HG03520 (cell line): ENCODE results near the gene SMCO2.
"Not testable (repeated sequence)": the region's sequence is repeated elsewhere in the genome, so short reads cannot be mapped to it uniquely, and the experiment has no call there.

Experiments used
- ATAC-seq: cut with Tn5 transposase; IDR thresholded peaks from one replicate; pipeline ENCODE4 v1.9.1; 2021; ENCODE audit warnings: mild to moderate bottlenecking, moderate library complexity; ENCODE audit not compliant: unreplicated experiment

SMCO2 gene

DNA sequence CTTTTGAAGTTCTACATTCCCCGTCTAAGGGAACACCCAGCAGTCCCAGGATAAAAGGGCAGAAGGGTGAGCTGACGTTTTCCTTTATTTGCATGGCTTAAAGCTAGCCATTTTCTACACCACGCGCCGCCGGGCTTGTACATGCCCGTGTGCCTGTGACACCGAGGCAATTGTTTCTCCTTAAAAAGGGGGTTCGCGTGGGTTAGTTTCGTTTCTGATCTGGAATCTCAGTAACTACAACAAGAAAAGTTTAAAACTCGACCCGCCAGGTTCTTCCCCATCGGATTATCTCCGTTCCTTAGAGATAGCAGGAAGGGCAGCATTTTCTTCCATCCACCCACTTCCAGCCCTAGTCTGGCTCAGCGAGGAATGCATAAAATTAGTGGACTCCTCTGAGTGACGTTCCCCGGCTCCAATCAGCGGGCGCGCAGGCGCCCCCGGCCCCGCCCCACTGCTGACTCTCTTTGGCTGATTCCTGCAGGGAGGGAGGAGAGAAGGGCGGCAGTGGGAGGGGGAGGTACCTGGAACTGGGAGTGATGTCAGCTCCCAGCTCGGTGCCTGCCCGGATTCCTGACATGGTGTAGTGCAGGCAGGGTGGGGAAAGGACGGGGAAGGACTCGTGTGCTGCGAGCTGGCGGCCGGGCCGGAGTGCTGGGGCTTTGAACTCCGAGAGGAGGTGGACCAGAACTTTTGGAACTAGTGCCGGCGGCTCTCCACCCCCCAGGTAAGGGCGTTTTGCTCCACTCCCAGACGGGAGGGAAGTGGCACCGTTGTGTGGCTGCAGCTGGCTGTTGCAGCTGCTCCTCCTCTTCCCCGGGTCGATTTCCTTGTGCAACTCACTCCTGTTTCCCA is 77.3 kb downstream of the SMCO2 start, which contains the start of gene PPFIBP1:
Gene PPFIBP1, plus strand, starts transcription at position 565 of the 852 bp plus-strand sequence. CDS start 109,191 bp downstream, outside the sequence.
- peak; percentile 97 for ATAC-seq

DNA sequence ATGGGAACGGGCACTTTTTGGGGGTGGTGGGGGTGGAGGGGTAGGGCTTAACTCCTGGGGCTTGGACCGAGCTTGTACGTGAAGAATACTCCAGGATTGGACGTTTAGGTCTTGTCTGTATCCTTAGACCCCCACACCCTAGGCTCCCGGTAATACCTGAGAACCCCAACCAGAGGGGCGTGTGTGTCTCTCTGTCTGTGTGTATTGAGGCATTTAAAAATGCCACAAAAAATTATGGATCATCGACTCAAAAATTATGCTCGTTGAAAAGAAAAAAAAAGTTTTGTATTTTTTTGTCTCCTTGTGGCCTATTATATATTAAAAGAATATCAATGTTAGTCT is 77.9 kb downstream of the SMCO2 start:
- ATAC-seq: no peak

DNA sequence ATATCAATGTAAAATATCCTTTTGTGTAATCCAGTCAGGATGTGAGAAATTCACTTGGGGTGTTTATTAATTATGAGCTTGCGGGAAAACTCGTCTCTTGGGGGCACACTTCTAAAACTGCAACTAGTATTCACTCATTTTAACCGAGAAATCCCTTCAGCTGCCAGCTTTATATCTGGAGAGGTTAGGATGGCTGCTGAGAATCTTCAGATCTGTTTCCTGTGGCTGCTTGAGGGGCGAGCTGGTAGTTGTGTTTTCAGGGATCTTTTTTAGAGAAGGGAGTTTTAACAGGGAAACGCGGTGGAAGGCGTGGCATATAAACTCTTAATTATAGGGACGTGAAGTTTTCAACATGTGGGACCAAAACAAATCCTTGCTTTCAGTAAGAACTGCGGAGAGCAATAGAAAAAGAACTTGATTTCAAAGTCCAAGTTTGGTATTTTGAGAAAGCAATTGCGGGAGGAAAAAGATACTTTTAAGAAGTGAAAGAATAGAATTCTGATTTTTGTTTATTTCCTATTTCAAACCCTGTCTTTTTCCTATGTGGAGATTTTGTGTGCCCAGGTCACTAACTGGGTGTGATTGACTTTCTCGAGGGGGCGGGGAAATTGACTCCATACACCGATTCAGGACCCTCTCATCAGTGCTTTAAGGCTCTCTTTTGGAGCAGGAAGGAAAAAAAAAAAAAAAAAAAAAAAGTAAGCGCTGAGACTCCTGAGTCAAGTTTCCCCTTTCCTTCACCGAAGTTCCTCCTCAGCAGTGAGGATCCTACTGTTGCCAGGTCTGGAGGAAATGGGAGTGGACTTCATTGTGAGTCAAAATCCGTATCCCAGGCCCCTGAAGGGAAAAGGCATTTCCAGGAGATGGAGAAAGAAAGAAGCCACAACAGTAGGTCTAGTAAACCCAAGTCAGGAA is 78.6 kb downstream of the SMCO2 start:
- ATAC-seq: no peak

DNA sequence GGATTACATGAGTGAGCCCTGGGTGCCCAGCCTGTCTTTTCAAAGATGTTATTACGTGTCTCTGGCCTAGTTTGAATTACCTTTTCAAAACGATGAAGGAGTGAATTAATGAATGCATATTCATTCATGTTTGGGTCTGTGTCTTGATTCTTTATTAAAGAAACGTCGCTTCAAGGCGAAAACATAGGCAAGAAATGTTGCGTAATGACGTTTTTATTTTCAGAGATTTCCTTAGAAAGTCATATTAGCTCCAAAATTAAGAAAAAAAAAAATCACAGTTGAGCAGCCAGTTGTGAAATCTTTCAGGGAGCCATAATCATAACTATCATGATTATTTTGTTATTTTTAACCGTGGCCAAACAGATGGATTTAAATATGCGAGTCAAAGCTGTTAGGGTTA is 81.0 kb downstream of the SMCO2 start:
- no peak for ATAC-seq

DNA sequence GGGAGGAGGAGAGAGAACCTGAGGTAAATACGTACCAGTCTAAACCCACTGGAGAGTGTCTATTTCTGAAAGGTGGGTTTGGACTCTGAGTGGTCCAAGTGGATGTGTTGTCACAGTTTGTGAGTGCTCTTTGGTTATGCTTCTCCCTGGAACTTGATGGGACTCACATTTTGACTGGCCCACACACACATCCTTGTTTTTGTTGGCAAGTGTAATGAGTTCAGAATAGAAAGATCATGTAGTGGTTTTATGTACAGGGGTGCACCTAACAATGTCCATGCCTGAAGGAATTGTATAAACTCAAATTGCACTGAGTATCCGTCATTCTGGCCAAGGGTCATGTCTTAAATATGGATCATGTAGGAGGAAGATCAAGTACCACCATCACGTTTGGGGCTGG is 82.3 kb downstream of the SMCO2 start:
- ATAC-seq: no peak

DNA sequence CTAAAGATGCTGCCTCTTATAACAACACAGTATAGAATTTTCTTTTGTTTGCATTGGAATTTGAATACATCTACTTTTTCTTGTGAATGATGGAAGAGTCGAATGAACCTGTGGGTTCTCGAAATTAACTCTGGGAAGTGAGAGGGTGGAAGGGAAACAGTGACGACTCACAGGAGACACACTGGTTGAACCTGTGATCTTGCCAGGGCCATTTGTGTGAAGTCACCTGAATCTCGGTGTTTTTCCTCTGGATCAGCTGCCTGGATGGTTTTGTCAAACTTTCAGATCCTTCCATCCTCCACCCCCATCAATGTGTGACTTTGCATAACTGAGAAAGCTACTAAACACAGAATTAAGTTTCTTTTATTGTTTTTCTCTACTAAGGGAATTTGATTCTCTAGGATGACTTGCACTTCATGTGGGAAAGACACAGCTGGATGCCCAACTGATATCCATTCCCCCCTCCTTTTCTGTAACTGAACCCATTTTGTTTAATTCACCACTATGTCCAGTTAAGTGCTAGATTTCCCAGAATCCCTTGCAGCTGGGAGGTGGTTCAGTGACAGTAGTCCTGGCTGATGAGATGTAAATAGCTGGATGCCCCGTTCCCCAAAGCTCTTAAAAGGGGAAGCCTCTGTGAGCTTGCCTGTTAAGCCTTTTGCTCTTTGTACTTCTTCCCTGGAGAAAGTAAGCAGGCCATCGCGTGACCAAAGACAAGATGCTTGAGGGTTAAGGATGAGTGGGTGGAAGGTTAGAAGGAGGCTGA is 83.8 kb downstream of the SMCO2 start:
- ATAC-seq: no peak

DNA sequence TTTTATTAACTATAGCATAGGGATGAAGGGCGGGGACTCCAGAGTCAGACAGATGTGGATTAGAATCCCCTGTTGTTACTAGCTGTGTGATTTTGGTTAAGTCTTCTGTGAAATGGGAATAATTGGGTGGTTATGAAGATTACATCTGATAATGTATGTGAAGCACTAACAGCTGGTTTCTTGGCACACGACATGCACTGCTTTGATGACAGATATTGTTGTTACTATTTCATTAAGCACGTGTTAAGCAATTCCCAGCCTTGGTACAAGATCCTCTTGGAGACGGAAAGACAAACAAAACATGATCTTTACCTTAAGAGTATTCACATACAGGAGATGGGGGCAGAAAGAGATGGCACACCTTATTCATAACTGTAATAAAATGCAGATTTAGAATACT is 85.4 kb downstream of the SMCO2 start:
- ATAC-seq: no peak

DNA sequence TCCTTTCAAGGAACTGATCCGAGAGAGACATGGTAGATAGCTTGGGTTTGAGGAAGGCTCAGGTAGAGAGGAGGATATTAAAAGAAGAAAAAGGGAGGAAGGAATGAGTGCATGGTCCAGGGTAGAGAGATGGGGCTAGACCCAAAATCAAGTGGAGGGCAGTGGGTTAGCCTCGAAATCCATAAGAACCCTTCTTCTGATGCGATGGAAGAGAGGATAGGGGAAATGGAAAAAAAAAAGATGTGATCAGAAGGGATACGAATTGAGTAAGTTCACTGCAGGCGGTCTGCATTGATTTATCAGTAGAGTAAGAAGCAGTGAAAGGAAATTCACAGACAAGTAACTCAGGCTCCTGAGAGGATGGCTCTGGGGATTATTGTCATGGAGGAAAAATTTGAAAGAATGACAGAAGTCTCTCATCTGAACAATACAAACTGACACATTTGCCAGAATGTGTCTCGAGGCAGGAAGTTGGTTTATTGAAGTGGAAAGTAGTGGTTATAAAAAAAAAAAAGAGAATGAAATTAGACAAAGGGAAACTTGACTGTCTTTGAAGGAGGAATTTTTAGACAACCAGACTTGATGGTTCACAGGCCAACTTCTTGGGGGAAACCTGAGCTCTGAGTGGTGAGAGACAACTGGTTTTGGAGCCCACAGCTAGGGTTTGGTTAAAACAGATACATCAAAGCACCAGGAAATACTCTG is 87.7 kb downstream of the SMCO2 start:
- no peak for ATAC-seq

DNA sequence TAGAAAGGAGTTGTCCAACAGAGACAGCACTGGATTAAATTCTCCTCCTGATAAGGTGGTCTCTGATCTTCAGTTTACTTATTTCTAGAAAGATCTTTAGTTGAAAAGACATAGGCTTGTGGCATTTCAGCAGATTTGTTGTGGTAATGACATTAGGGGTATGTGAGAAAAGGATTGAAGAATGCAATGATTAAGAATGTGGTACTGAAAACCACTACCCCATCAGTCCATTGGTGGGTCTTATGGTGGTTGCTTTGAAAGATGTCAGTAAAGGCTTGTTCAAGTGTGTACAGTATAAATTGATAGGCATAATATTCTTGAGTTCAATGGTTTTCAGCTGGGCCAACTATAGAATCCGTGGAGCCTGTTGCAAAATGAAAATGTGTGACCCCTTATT is 88.2 kb downstream of the SMCO2 start:
- ATAC-seq: no peak

DNA sequence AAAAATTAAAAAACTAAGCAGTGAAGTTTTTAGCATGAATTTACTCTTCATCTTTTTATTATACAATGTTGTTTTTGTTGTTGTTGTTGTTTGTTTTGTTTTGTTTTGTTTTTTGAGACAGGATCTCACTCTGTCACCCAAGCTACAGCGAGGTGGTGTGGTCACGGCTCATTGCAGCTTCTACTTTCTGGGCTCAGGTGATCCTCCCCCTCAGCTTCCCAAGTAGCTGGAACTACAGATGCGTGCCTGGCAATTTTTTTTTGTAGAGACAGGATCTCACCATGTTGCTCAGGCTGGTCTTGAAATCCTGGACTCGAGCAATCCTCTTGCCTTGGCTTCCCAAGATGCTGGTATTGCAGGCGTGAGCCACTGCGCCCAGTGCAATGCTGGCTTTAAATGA is 88.8 kb downstream of the SMCO2 start:
- no peak for ATAC-seq

DNA sequence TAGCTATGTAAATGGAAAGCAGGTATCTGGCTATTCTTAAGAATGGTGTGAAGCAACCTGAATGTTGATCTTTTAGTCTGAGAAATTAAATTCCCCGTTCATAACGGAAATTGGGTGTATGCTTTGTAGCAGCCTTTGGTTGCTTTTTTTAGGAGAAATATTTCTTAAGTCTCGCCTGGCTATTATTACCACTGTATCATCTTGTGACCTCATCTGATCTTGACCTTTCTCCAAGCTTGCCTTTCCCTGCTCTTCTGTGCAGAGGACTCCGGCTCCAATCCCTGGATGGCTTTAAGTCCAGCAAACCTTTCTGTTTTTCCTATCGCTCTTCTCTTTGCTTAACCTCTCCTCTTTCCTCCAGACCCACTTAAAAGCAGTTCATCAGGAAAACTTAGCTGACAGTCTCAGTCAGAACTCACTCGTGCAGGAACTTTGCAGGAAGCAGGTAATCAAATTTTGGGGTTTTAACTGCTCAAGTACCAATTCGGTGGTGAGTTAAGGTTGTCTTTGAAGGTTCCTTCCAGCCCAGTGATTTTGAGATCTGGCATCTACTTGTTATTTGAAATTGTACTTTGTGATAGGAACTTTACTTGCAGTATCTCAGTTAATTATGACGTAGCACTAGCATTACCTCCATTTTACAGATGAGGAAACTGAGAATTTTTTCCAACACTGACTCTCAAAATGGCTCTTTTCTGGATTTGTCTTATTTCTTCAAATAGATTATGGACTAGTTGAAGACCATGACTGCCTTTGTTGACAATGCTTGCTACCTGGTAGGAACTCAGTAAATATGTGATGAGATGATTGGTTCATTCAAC is 91.5 kb downstream of the SMCO2 start:
- no peak for ATAC-seq

DNA sequence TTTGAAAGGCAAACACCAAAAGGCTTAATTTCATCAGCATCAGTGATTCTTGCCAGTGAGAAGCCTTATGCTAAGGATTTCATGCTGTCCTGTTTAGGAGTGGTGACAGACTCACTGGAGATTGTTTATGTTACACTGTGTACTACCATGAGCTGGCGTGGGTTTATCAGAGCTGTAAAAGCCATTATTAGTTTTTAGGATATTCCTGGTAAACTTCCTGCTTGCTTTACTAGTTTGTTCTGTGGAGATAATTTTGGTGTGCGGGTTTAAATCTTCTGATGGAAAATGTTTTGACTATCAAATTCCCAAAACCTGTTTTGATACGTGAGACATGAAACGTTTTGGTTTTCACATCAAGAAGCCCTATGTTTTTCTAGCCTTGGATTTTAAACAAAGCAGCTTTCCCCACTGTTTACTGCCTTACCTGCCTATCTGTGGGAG is 92.7 kb downstream of the SMCO2 start:
- no peak for ATAC-seq

DNA sequence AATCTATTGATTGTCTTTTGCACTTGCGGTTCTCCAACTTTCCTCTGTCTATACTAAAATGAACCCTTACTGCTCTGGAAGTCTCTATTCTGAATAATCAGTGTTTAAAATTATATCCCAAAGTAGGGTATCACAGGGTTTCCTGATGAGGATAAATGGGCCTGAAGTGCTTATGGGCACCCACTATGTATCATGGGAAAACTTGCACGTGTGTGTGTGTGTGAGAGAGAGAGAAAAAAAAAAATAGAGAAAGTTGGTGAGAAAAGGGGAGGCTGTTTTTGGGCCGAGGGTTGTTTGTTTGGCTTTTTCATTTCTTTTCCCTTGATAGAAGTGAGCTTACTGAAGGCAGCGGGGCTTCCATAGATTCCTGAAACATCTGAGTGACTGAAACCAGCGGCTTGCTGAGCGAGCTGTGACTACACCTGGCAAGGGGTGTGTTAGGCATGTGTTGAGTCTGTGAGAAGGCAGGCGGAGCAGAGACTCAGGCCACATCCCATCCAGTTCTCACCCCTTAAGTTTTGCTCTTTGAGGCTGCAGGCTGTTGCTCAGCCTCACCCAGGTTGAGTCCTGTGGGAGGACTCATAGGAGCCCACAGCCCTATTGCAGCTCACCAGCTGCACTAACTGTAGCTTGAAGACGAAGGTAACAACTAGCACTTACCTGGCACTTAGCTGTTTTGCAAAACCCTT is 94.6 kb downstream of the SMCO2 start:
- ATAC-seq: no peak

DNA sequence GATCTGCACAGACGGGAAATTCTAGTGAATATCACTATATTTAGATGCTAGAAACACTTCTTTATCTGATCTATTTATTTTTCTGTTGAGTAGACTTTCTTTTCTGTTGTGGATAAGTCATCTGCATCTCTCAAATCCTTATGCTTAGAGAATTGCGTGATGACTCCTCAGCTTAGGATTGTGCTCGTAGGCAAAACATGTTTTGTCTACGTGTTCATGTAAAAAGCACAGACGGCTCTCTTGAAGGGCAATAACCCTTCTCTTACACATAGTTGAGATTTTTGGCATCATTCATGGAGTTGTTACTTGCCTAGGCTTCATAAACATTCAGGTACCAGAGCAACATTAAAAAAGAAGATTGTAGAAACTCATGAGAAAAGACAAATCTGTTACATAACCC is 96.1 kb downstream of the SMCO2 start:
- no peak for ATAC-seq

DNA sequence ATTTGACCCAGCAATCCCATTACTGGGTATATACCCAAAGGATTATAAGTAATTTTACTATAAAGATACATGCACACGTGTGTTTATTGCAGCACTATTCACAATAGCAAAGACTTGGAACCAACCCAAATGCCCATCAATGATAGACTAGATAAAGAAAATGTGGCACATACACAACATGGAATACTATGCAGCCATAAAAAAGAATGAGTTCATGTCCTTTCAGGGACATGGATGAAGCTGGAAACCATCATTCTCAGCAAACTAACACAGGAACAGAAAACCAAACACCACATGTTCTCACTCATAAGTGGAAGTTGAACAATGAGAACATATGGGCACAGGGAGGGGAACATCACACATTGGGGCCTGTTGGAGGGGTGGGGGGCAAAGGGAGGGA is 98.3 kb downstream of the SMCO2 start:
- ATAC-seq: not testable (repeated sequence)

DNA sequence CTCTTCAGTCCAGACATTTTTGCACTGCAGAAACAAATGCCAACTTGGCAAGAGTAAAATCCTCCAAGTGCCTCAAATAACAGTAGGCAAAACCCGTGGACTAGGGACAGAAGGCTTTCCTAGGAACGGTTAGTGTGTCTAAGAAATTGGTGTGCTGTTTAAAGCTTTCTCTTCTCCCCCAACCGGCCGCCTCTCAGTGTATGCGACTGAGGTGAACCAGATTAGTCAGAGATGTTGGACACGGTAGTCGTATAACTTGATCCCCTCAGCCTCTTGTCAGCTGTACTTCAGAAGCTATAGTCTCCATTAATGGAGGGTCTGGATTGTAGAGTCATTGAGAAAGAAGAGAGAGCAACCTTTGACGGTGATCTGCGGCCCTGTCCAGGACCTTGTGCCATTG is 99.1 kb downstream of the SMCO2 start:
- ATAC-seq: no peak

DNA sequence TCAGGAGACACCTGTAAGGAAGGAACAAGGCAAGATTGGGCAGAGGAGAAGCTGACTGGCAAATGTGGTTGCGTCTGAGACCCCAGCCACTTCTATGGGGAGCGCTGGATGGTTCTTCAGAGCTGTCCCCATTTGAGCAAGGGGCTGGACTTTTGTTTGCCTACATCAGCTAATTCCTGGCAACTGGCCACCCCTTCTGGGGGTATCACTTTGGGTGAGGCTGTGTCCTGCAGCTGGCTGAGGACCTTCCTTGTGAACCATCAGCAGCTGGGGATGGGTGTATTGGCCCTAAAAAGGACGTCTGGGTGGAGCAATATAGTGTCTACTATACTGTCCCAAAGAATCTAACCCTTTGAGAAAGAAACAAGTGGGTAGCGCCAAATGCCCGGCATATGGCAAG is 101.1 kb downstream of the SMCO2 start:
- no peak for ATAC-seq

DNA sequence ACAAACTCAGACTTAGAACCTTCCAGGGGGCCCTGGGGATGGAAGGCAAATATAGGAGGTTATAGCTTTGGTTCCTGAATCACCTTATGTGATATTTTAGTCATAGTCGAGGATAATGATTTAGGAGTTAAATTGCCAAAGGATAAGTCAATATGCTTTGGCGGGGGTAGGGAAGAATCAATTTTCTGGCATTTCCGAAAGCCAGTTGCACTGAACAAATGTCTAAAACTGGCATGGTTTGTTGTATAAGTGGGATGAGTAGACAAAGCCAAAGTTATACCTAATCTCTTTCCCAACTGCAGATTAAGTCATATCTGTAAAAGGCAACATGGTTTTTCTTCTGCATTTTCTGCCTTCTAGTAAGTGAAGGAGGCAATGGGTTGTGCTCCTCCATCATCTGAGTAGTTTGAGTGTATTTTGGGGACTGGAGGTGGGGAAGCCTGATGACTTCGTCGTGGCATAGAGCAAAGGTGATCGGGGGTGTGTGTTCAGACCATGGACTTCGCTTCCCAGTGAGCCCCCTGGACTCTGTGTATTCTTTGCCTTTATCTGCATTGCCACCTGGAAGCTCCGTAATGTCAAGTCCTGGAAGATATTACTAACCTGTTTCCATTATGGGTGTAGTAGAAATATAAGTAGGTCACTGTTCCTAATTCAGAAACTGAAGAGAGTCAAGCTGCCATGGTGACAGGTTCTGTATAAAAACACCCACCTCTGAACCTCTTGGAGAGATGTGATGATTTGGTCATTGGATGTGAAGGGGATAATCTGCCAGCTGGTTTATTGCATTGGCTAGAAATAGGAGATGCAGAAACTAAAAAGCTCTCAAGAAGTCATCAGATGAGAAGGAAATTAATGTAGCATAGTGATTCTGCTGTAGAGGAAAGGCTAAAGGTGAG is 102.0 kb downstream of the SMCO2 start:
- no peak for ATAC-seq
